Renal cortex interstitium (tissue), 11 donors: Measurements from ENCODE around the gene RXRA. TPM values are rescaled to one million over a fixed set of nuclear protein-coding genes. Genes with fewer than 3 reads are reported as not detected.

ENCODE experiments used
- DNase-seq, 11 donors: peaks; one replicate each; pipeline ENCODE4 v3.0.0-alpha.2; 2013; ENCODE audit warnings: low read depth in 9 of 11, low spot score in 4 of 11; ENCODE audit errors: extremely low read depth in 1 of 11
- polyA plus RNA-seq, 3 donors: library from polyadenylated mRNA; unstranded; fragments of 120-200 nt; gene quantifications; one replicate each; pipeline ENCODE4 v1.2.1, GENCODE V29; 2013; ENCODE audit not compliant: insufficient read length in 3 of 3

The RXRA gene
- polyA plus RNA-seq, 3 donors: 33.5 to 51.7 (median 44.8) TPM

DNA sequence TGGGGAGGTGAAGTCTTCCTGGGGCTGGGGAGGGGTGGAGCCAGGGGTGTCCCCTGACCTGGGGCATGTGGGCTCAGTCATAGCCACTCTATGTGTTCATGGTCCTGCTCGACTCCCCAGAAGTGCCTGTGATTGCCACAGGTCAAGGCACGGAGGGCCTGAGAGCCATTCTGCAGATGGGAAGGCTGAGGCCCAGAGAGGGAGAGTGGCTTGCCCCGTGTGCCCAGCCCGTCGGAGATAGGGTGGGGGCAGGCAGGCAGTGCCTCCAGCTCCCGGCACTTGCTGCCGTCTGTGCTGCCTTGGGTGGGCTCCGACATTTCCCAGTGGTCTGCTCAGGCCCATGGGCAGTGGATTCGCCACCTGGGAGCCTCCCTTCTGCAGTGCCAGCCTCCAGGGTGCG lies 74.0 kb downstream of the RXRA start:
- DNase-seq: no peak

DNA sequence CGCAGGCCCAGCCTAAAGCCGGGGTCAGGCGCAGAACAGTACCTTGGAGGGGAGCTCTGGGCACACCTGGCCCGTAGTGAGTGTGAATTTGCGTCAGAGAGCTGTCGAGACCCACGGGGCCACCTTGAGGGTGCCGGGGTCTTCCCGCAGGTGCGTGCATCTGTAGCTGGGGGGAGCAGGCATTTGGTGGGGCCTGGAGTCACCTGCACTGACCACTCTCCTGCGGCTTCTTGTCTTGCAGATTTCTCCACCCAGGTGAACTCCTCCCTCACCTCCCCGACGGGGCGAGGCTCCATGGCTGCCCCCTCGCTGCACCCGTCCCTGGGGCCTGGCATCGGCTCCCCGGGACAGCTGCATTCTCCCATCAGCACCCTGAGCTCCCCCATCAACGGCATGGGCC lies 75.1 kb downstream of the RXRA start:
- no peak for DNase-seq

DNA sequence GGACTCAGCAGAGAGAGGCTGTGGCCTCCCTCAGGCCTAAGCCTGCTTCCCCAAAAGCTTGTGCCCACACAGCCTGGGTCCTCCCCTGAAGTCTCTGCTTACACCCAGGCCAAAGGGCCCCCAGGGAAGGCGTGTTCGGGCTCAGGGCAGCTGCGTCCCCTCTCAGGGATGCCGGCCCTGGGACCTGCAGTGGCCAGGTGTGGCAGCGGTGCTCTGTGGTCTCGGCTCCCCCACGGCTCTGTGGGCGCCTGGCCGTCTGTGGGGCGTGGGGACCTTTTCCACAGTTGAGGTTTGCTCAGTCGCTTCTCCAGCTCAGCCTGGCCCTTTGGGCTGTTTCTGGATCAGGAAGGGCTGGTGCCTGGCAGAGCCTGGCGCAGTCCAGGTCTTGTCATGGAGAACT lies 75.9 kb downstream of the RXRA start:
- DNase-seq: no peak

DNA sequence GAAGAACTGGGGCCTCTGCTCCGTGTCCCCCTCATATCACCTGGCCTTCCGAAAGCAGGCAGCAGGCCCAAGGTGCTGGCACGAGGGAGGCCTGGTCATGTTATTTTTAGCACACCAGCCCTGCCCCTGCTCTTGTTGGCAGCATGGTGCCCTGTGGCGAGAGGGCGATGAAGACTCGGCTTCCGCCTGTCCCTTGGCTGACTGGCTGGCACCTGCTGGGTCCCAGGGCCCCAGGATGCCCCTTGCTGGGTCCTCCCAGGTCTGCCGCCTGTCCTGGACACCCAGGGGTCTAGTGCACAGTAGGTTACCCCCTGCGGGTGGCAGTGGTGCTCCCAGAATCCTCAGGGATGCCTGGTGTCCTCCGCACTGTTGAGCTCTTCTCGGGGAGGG lies 77.0 kb downstream of the RXRA start:
- DNase-seq: no peak

DNA sequence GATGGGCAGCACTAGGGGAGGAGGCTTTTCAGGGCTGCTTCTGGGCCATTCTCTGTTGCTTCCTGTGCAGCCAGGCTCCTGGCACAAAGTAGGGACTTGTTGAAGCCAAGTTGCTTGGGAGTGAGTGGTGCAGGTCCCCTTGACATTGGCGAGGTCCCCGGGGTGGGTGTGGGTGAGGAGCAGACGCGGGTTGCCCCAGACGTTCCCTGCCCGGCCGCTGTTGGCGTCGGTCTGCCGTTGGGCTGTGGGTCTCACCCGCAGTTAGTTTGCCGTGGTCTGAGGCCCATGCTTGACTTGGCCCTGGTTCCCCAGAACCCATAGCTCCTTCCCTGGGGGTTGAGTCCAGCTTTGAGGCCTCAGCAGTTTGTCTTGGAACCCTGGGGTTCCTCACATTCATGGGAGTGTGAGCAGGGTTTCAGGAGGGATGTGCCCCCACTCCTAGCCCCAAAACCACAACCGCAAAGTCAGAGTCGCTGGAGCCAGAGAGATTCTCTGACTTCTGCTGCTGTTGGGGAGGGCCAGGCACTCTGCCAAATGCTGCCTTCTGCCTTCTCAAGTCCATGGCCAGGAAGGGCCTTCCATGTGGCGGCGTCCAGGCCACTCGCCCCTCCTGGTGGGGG lies 77.5 kb downstream of the RXRA start:
- no peak for DNase-seq

DNA sequence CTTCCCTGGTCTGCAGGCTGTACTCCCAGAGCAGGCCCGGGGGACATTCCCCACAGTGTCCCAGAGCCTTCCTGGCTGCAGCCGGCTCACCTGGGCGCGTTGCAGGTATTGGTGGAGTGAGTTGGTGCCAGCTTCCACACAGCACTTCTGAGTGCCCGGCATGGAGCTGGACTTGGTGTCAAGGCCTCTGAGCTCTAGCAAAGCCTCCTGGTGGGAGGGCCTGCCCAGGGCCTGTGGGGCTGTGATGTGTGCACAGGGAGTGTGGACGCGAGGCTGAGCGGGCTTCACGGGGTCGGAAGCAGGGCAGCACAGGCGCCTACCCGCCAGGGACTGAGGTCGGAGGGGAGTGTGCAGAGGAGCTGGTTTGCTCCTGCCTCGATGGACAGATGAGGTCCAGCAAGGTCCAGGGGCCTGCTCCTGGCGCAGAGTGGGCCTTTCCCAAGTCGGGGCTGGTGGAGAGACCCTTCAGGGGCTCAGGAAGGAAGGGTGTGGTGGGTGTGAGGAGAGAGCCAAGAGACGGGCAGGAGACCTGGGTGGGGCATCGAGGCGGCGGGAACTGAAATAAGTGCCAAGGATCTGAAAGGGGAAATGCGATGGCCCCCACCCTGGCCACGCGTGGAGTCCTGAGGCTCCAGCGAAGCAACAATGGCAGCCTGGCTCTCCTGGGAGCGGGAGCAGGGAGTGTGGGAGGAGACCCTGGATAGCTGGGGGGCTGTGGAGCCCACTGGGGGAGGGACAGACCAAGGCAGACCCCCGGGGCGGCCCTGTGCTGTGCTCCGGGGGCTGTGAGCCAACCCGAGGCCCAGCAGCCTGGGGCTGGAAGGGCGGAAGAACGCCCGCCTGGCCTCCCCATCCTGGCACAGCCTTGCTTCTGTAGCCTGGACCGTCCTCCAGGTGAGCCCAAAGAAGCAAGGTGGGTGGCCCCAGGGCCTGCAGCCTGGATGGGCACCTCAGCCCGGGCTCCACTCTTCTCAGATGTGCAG lies 78.4 kb downstream of the RXRA start:
- no peak for DNase-seq

DNA sequence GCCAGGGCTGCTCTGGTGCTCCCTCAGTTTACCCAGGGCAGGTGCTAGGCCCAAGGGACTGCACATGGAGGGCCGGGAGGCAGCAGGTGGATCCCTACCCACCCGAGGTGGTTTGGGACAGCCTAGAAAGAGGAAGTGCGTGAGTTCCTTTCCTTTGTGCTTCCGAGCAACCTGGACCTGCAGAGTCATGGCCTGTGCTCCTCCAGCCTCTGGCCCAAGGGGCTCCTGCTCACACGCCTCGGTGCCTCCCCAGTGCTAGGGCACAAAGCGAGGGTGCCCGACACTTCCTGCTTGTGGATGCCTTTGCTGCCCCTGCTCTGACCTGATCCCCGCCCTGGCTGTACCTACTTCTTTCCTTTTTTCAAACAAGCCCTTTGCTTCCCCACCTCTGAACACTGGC lies 79.3 kb downstream of the RXRA start:
- DNase-seq: no peak

DNA sequence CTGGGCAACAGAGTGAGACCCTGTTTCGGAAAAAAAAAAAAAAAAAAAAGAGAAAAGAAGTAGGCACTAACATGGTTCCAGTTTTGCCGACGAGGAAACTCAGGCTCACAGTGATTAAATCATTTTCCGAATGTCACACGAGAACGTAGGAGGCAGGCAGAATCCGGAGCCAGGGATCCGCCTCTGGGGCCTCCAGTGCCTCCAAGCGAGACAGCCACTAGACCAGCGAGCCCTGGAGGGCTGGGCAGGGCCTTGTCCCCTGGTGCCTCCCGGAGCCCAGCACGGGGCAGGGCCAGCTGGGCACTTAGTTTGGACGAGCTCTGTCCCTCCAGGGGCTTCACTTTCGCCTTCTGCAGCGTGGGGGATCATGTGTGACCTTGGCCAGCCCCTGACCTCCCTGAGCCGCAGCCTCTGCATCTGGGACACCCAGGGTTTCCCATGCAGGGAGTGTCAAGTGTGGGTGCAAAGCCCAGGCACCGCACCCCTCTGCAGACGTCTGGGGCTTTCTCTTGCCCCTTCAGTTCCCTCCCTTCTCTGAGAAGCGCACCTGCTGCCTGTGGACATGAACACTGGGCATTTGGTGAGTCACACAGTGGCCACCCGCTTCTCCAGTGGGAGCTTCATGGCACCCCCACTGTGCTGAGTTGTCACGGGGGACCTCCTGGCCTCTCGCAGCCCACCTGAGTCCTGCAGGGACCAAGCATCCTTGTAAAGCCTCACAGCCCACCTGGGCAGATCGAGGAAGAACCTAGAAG lies 80.3 kb downstream of the RXRA start:
- no peak for DNase-seq

DNA sequence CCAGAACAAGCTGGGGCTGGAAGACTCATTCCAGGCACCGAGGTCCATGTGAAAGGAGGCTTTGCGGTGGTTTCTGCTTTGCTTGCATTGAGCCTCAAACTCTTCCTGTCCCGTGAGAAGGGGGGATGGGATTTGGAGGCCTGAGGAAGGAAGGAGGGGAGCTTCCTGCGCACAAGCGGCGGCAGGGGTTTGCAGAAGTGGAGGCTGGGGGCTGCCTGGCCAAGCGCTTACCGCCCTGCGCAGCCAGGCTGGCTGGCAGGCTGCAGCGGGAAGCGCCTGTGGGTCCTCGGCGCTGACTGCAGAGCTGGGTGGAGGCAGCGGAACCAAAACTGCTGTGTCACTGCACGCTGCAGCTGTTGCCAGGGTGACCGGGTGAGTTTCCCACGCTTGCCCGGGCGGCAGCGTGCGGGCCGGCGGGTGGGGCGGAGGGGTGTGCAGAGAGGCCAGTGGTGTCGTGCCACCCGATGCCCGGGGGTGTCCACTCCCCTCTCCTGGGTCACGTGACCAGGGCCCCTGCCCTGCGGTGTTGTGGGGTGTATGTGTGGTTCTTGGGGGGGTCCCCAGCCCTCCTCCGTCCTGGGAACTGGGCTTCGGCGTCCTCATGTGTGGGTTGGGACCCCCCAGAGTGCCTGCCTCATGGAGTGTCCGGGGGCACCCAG lies 81.0 kb downstream of the RXRA start:
- DNase-seq: peak; percentile 57 to 82 (median 79)

DNA sequence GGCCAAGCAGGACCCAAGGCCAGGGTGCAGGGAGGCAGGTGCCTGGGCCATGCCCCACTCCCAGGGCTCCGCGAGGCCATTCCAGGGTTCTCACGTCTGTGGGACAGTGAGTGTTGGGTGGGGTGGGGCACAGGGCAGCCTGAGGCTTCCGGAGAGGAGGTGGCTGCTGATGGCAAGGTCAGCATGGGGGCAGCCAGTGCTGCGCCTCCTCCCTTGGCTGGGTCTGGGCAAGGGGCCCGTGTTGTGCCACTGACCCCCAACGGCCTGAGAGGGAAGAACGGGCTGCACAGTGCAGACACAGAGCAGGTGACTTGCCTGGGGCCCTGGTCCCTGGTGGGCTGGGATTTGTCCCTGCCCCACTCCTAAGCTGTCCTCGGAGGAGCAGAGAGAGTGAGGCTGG lies 82.1 kb downstream of the RXRA start:
- no peak for DNase-seq

DNA sequence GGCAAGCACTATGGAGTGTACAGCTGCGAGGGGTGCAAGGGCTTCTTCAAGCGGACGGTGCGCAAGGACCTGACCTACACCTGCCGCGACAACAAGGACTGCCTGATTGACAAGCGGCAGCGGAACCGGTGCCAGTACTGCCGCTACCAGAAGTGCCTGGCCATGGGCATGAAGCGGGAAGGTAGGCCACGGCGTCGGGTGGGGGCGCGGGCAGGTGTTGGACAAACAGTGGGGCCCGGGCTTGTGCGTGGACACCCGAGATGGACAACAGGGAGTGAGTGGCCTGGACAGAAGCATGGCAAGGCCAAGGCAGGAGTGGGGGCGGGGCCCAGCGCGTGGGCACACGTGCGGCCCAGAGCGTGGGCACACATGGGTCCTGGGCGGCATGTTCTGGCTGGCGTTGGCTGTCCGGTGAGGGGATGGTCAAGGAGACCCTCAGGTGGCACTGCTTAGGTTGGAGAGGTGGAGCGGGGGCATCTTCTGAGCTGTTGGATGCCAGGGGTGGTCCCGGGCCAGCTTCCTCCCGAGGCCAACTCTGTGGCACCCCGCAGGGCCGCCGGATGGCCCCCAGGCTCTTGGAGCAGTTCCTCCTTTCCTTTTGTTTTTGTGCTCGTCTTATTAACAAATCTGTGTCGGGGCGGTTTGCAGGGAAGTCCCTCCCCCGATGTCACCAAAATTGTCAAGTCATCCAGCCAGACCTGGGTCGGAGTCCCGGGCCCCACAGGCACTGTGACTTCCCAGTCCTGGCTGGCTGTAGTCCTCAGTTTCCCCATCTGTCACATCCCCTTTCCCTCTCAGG lies 82.9 kb downstream of the RXRA start:
- DNase-seq: no peak

DNA sequence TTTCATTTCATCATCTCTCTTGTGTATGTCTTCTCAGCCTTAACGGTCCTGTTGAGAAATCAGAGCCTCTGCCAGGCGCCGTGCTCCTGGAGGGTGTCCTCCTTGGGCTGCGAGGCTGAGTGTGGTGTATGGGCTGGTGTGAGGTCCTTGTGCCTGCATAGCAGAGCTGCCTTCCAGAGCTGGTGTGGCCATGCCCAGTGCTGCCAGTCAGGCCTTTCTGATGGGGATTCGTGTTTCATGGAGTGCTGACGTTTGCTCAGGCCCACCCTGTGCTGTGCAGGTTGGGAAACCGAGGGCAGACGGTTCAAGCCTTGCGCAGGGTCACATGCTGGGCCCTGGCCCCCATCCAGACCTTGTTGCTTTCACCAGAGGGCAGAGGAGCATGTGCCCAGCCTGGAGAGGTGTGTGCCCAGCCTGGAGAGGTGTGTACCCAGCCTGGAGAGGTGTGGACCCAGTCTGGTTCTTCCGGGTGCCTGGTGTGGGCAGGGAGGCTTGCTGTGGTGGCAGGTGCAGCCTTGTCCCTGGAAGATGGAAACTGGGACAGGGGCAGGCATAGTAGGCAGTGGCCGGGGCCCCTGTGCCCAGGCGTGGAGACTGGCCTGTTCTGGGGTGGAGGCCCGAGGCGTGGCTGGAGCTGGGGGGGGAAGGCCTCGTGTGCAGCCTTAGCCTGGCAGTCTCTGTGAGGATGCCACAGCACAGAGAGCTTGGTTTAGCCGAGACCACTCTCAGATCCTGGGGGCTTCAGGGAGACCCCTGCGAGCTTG lies 84.0 kb downstream of the RXRA start:
- DNase-seq: no peak

DNA sequence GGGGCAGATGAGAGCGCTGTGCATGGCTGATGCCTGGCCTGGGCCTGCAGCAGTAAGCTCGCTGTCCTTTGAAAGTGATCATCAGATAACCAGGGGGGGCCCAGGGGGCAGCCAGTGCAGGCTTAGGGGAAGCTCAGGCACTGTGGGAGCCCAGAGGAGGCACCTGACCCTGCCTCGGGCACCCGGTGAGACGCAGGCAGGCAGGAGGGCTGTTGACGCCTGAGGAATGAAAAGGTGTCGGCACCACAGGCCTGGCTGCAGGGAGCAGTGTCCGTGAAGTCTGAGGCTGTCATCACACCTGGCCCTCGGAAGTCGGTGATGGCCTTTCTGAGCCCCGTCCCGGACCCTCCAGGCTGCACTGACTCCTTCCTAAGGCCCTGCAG lies 84.6 kb downstream of the RXRA start:
- DNase-seq: no peak

DNA sequence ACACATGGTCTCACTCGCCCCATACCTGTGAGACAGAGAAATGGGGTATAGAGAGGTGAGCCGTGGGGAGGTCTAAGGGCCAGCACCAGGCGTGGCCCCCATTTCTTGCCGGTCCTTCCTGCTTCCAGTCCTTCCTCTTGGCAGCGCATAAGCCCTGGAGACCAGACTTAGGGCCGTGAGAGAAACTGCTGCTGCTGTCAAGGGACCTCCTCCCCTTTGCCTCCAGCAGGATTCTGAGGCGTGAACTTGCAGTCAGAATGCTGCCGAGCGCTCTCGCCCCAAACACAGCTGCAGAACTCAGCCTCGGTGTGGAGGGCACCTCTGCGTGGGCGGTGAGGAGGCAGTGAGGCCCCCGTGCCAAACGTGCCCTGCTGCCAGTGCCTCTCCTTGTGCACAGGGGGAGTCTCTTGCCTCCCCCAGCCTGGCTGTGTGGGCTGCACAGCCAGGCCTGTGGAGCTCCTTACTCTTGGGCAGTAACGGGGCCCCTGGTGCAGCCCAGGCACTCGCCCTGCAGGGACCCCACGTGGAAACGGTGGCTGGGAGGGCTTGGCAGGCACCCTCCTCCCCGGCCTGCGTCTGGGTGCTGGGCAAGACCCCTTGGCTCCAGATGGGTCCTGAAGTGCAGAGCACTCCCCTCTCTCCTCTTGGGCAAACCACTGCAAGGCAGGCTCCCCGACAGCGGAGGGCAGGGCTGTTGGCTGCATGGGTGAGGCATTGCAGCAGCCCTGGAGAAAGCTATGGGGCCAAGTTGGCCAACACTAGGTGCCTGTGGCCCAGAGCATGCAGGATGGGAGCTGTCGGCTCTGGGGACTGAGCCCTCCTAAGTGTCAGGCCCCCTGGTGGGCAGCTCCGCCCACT lies 85.4 kb downstream of the RXRA start:
- DNase-seq: no peak

DNA sequence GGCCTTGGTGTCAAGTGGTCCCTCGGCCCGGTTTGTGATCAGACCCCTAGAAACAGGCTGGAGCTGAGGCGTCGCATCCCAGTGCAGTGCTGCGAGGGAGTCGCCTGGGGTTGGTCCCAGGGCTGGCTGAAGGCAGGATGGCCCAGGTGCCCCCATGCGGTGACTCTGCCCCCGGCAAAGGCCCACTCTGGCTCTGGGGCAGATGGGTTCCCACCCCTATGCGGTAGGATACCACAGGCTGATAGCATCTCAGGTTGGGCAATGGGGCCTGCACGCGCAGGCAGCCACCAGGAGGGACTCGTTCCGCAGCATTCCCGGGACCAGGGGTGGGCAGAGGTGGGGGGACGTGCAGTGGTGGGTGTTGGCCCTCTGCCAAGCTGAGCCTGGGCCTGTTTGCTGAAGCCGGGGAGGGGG lies 86.0 kb downstream of the RXRA start:
- DNase-seq: no peak

DNA sequence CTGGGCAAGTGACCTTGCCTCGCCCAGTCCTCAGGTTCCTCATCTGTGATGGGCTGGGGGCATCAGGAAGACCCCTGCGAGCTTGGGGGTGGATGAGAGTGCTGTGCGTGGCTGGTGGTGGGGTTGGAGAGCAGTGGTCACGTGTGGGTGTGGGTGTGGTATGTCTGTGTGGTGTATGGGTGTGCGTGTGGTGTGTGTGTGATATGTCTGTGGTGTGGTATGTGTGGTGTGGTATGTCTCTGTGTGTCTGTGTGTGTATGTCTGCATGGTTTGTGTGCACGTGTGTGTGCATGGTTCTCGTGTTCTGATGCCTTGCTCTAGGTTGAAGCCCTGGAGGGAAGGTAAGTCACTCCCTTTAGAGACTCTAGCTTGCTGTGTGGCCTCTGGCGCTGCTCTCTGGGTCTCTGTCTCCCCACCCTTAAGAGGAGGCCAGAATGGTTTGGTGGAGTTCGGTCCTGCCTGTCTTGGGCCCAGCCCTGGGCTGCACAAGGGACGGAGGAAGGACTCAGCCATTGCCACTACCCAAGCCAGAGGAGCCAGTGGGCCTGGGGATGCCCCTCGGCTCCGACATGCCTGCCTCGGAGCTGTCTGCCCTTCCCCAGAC lies 87.0 kb downstream of the RXRA start:
- DNase-seq: no peak
